Measurements from ENCODE around the gene VILL.
"Not testable (repeated sequence)": the region's sequence is repeated elsewhere in the genome, so short reads cannot be mapped to it uniquely, and the experiment has no call there.

Gene VILL

GRCh38 chr3:37964146-37964545, 26.4 kb upstream of the VILL start:
- no peak for DNase-seq

- DNase-seq: no peak
Observed at GRCh38 chr3:37964716-37965115, 25.9 kb upstream of the VILL start.

GRCh38 chr3:37967260-37967881, 23.2 kb upstream of the VILL start:
- DNase-seq: no peak

DNA sequence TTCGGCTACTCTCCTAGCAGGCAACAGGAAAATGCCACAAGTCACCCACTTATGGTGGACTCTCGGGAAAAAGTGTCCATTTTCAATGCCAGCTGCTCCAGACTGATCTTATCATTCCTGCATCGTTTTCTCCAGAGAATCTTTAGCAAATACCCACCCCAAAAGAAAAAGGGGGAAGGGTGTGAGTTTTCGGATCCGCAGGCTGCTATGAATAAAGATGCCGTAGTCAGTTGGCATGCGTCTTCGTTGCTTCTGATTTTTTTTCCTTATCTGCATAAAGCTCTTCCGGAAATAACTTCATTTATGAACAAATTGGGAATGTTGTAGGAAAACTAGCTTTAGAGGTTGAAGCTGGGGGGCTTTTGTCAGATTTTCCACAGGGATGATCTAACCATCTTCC, 22.4 kb upstream of the VILL start:
- no peak for DNase-seq

- DNase-seq: no peak
Observed at GRCh38 chr3:37968813-37969595, 21.6 kb upstream of the VILL start.

DNA sequence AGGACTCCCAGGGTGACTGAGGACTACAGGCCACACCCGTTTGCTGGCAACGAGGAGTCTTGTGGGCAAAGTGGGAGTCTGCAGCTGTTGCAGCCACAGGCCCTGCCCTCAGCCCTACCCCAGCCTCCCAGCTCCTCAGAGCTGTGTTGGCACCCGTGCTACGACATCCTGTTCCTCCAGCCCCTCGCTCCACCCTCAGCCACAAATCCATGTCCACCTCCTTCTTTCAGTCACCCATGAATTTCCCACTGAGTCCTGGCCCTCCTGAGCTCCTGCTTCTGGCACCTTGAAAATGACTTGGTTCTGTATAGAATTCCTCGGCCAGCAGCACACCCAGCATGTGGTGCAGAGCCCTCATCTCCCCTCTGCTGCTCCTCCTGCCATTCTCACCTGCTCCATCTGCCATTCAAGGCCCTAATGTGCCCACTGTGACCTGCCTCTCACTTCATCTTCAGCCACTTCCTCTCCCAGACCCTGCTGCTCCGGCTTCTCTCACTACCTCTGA, 20.9 kb upstream of the VILL start:
- DNase-seq: no peak

GRCh38 chr3:37970802-37971201, 19.8 kb upstream of the VILL start:
- DNase-seq: no peak

DNA sequence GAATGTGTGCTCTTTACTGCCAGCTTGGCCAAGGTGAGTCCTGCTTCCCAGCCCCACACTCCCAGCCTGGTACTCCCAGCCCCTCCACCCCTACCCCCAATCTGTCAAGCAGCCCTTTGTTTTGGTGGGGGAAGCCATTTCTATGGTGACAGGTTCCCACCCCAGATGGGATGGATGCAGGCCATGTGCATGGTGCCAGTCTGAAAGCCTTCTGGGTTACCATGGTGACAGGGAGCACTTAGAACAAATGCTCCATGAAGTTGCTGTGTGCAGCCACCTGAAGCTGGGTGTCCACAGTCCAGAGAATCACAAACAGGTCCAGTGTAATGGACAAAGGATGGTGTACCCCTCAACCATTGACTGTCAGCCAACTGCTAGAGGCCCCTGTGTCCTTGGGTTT, 19.1 kb upstream of the VILL start:
- DNase-seq: no peak

DNA sequence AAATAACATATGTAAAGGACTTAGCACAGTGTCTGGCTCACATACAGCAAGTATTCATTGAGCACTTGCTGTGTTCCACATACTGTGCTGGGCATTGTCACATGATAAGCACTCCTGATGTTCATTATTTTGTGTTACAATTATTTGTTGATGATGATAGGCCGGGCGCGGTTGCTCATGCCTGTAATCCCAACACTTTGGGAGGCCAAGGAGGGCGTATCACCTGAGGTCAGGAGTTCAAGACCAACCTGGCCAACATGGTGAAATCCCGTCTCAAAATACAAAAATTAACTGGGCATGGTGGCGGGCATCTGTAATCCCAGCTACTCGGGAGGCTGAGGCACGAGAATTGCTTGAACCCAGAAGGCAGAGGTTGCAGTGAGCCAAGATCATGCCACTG, 18.5 kb upstream of the VILL start:
- not testable (repeated sequence) for DNase-seq

DNA sequence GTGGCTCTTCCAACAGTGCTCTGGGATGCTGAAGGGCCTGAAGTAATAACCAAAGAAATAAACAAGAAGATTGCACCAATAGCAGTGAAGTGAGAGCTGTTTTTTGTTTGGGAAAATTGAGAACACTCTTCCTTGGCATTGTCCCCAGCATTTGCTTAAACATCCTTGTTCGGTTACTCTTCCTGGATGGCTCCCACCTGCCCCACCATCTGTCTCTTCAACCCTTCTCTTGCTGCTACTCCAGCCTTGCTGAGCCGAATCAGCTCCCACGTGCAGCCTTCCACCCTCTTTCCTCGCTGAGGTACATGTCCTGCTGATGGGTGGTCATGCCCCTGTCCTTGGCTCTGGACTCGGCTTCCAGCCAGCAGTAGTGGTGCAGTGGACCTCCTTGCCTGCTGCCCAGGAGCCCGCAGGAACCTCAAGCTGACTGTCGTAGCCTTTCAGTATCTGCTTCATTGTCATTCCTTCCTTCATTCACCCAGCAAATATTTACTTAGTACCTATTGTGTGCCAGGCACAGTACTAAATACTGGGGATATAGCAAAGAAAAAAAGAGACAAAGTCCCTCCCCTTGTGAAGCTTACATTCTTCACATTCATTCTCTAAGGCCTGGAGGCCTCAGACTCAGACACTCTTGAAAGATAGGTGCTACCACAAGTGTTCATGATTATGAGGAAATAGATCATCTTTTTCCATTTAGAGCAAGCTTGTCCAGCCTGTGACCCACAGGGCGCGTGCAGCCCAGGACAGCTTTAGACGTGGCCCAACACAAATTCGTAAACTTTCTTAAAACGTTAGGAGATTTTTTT, 17.1 kb upstream of the VILL start:
- no peak for DNase-seq

- DNase-seq: no peak
Observed at GRCh38 chr3:37974121-37975083, 16.2 kb upstream of the VILL start.

- DNase-seq: no peak
Observed at GRCh38 chr3:37979541-37980461, 10.8 kb upstream of the VILL start.

- no peak for DNase-seq
Observed at GRCh38 chr3:37980462-37981347, 9.9 kb upstream of the VILL start.

DNA sequence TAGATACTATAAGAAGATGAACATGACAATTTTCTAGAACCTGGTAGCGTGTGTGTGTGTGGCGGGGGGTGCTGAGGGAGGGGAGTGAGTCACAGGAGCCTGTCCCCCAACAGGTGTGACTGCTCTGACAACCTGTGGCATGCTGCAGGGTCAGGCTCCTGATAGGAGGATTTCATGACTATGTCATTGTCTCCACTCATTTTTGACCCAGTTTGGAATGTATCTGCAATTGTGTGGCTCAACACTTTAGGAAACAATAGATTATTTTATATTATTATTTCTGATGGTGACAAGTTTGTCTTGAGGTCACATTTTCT, 9.3 kb upstream of the VILL start:
- DNase-seq: no peak

DNA sequence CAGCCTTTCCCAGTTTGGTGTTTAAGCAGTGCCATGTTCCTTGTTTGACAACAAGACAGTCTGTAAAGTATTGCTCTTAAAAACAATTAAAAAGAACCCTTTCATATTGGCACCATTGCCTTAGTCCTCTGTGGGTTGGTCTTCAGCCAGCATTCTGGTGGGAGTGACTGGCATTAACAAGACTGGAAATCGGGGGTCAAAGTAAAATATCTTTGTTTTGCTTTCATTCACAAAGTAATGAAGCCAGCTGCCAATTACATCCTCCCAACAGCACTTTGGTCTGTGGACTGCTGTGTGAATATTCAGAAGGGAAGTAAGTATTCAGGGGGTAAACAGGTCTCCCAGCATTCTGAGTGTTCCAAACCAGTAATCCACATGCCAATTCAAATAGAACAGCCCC, 8.3 kb upstream of the VILL start:
- no peak for DNase-seq

DNA sequence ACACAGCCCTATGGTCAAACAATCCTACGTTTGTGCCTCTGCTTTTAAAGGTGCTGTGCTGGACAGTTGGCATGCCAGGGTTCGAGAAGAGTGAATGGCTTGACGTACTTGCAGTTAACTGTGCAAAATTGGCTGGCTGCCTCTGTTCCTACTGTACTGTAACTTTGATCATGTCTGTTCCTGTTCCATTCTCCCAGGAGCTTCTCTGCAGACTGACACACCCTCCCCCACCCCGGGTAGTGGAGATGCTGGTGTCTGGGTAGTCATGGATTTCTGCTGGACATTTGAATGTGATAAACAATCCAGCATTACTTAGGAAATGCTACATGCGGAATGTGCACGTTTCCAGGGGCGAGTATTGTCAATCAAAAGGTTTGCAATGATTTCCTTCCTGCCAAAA, 6.5 kb upstream of the VILL start:
- no peak for DNase-seq

DNA sequence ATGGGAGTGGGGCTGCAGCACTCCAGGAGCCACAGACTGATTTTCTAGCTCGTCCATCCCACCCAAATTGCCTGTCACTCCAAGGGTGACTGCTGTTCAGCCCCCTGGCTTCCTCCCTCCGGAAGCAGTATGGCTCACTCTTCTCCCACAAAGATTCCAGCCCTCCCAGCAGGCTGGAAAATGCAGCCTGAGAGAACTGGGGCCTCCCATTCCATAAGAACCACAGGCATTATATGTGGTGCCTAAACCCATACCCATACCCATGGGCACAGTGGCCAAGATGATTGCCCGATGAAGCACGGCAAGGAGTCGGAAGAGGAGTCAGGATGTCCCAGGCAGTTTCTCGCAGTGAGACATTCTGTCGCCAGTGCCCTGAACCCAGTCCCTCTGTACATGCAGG, 6.0 kb upstream of the VILL start:
- no peak for DNase-seq

DNA sequence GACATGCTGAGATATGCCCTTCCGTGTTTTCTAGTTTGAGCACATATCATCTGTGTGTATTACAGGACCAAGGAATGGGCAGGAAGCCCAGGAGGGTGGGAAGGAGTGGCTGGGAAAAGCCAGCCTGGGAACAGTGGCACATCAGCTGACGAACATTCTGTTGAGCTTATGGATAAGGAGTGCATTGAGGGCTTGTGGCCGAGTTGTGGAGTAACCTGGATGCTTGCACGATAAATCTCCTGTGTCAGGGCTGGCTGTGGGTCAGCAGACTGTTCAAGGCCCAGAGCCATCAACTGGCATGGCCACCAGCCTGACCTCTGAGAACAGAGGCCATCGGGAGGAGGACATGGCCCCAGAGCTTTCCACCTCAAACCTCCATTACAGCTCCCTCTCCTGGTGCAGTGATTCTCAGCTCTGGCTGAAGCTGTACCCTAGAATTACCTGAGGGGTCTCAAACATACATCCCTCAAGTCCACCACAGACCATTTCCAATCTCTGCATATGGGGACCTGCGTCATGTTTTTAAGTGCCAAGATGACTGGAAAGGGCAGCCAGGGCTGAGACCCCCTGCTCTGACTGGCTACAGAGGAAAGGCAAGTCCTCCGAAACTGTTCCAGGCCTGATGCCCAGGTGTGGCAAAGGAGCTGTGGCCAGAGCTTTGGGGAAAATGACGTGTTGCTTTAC, 4.8 kb upstream of the VILL start:
- DNase-seq: no peak

- no peak for DNase-seq
Observed at GRCh38 chr3:37986479-37987314, 3.9 kb upstream of the VILL start.
